ENCODE measurements around the gene MEIS1. TPM values are rescaled to one million over a fixed set of nuclear protein-coding genes. Genes with fewer than 3 reads are reported as not detected.

Gene MEIS1
- total RNA-seq, 1 experiment from 2014 or later = 0.66 TPM

GRCh38 chr2:66547887-66548286, 113.0 kb downstream of the MEIS1 start:
- no peak overlapping the region for H2BK15ac ChIP-seq (ENCODE audit: low read depth, low read length)
- TF ChIP-seq CTCF (conservative IDR thresholded peaks at IDR 0.05) = no peak
- H3K27me3 ChIP-seq (ENCODE audit: insufficient read depth, low read length) = no peaks in the 10 kb centered on the region
- H3K4ac ChIP-seq (ENCODE audit: low read depth, low read length) = no peak overlapping the region
- no peak overlapping the region for H2AFZ ChIP-seq (ENCODE audit: low read length)
- H4K91ac ChIP-seq (ENCODE audit: insufficient read length, low read depth, low read length) = no peak overlapping the region
- H3K4me2 ChIP-seq (ENCODE audit: insufficient read depth, insufficient read length, low read length) = no peak overlapping the region
- no peak overlapping the region for H3K4me3 Mint-ChIP-seq
- H3K23me2 ChIP-seq (ENCODE audit: insufficient read length, low read depth, low read length, poor library complexity, severe bottlenecking) = no peaks in the 10 kb centered on the region
- no peak overlapping the region for H3K27ac Mint-ChIP-seq
- no peak overlapping the region for H4K5ac ChIP-seq (ENCODE audit: insufficient read length, low read depth, low read length)
- no peak overlapping the region for H3K14ac ChIP-seq (ENCODE audit: insufficient read depth, low read length)
- H2AK5ac ChIP-seq (ENCODE audit: insufficient read length, low read length) = no peak overlapping the region
- H4K20me1 ChIP-seq (ENCODE audit: control insufficient read depth, insufficient read depth, insufficient read length) = no peaks in the 10 kb centered on the region
- no peak overlapping the region for H3K18ac ChIP-seq (ENCODE audit: insufficient read length, low read depth, low read length)
- no peak for DNase-seq
- H3K36me3 Mint-ChIP-seq (ENCODE audit: insufficient read depth in 1 of 3, low read depth in 3 of 3) = no peaks in the 10 kb centered on the region
- no peak overlapping the region for H3T11ph ChIP-seq (ENCODE audit: low read length)
- no peak overlapping the region for H2BK12ac ChIP-seq (ENCODE audit: insufficient read length, low read depth, low read length)
- H3K27me3 Mint-ChIP-seq (ENCODE audit: low read depth) = no peaks in the 10 kb centered on the region
- H3K9me3 Mint-ChIP-seq = no peaks in the 10 kb centered on the region
- H3K23ac ChIP-seq (ENCODE audit: insufficient read length, low read depth, low read length) = no peak overlapping the region
- peaks cover 10 to 11% of the 10 kb centered on the region in 2 experiments for H3K4me1 Mint-ChIP-seq
- H3K56ac ChIP-seq (ENCODE audit: insufficient read length, low read depth, low read length) = no peak overlapping the region
- no peaks in the 10 kb centered on the region for H3K79me1 ChIP-seq (ENCODE audit: insufficient read depth, low read depth, low read length, poor library complexity, severe bottlenecking)
- H3K9me3 ChIP-seq (ENCODE audit: control insufficient read depth, low read depth, low read length) = no peaks in the 10 kb centered on the region
- H3K79me2 ChIP-seq (ENCODE audit: insufficient read depth, low read length) = no peaks in the 10 kb centered on the region
- H3K9ac ChIP-seq (ENCODE audit: extremely low read depth, insufficient read length, low read length) = no peak overlapping the region
- H2BK20ac ChIP-seq (ENCODE audit: low read depth, low read length, poor library complexity, severe bottlenecking) = no peak overlapping the region
- no peak overlapping the region for H3K27ac ChIP-seq (ENCODE audit: insufficient read length, low read depth, low read length)
- H2BK5ac ChIP-seq (ENCODE audit: insufficient read length, low read length) = no peak overlapping the region
- no CpG with 5 or more reads among the region's 2 CpGs for WGBS (ENCODE audit: extremely low coverage, insufficient read length, low lambda C conversion rate)
- H3K4me1 ChIP-seq (ENCODE audit: insufficient read depth, low read length) = peaks cover 7% of the 10 kb centered on the region; the same call in 1 of the 2 replicates
- H4K8ac ChIP-seq (replicated peaks; ENCODE audit: insufficient read length, low read depth, low read length) = no peak overlapping the region
- no peak overlapping the region for H2BK120ac ChIP-seq (ENCODE audit: low read depth, low read length, poor library complexity, severe bottlenecking)

Measured in H9 (cell line).